Measurements from ENCODE around the gene PERM1. TPM values are rescaled to one million over a fixed set of nuclear protein-coding genes. Genes with fewer than 3 reads are reported as not detected.
A peak's percentile ranks its signal among the peaks of the same experiment; 100 is the strongest.

Gene PERM1
- total and polyA plus RNA-seq, 2 of the 13 experiments (the other 11 are each of a cell fraction or from before 2014, with no cell fraction given): 0.04 to 0.29 TPM

- TF ChIP-seq ZIK1 (CRISPR knock-in tag; IDR thresholded peaks at IDR 0.05; ENCODE audit: borderline replicate concordance, low read depth): no peak
- TF ChIP-seq NR2F6 (IDR thresholded peaks at IDR 0.05): 0 out of 2 replicates have a peak, but pooled peaks have one; percentile 23
- no peak; the same call in 1 of the 2 replicates for TF ChIP-seq NR2F6 (CRISPR knock-in tag; IDR thresholded peaks at IDR 0.05)
- no peak for TF ChIP-seq TEAD2 (CRISPR knock-in tag; IDR thresholded peaks at IDR 0.05)
- TF ChIP-seq ZNF251 (CRISPR knock-in tag; IDR thresholded peaks at IDR 0.05): no peak
- no peak for TF ChIP-seq ZNF10 (CRISPR knock-in tag; IDR thresholded peaks at IDR 0.05; ENCODE audit: borderline replicate concordance, low read depth)
- TF ChIP-seq ZNF530 (CRISPR knock-in tag; IDR thresholded peaks at IDR 0.05; ENCODE audit: low read depth): no peak
- TF ChIP-seq, protein P1, sequence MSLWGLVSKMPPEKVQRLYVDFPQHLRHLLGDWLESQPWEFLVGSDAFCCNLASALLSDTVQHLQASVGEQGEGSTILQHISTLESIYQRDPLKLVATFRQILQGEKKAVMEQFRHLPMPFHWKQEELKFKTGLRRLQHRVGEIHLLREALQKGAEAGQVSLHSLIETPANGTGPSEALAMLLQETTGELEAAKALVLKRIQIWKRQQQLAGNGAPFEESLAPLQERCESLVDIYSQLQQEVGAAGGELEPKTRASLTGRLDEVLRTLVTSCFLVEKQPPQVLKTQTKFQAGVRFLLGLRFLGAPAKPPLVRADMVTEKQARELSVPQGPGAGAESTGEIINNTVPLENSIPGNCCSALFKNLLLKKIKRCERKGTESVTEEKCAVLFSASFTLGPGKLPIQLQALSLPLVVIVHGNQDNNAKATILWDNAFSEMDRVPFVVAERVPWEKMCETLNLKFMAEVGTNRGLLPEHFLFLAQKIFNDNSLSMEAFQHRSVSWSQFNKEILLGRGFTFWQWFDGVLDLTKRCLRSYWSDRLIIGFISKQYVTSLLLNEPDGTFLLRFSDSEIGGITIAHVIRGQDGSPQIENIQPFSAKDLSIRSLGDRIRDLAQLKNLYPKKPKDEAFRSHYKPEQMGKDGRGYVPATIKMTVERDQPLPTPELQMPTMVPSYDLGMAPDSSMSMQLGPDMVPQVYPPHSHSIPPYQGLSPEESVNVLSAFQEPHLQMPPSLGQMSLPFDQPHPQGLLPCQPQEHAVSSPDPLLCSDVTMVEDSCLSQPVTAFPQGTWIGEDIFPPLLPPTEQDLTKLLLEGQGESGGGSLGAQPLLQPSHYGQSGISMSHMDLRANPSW (CRISPR knock-in tag; IDR thresholded peaks at IDR 0.05; ENCODE audit: borderline replicate concordance): no peak
- TF ChIP-seq HOXA7 (CRISPR knock-in tag; IDR thresholded peaks at IDR 0.05): no peak
- TF ChIP-seq ZNF24 (IDR thresholded peaks at IDR 0.05): no peak
- no peak for TF ChIP-seq STAG1 (CRISPR knock-in tag; IDR thresholded peaks at IDR 0.05)
- peak; percentile 57 for TF ChIP-seq HNF4A (CRISPR knock-in tag; IDR thresholded peaks at IDR 0.05)
- TF ChIP-seq KDM5B (CRISPR knock-in tag; IDR thresholded peaks at IDR 0.05; ENCODE audit: borderline replicate concordance): no peak
- no peak for TF ChIP-seq ZNF558 (CRISPR knock-in tag; IDR thresholded peaks at IDR 0.05; ENCODE audit: borderline replicate concordance)
- TF ChIP-seq SMARCC2 (IDR thresholded peaks at IDR 0.05): no peak
- peak in 1 of 2 experiments; percentile 51; a peak in 1 of 4 replicates for TF ChIP-seq EP300 (IDR thresholded peaks at IDR 0.05; ENCODE audit: low read depth in 2 of 2, low read length in 2 of 2)
- TF ChIP-seq EP300 (CRISPR knock-in tag; IDR thresholded peaks at IDR 0.05; ENCODE audit: borderline replicate concordance): no peak; the same call in 1 of the 2 replicates
- TF ChIP-seq NFATC3 (CRISPR knock-in tag; IDR thresholded peaks at IDR 0.05): no peak
- no peak for TF ChIP-seq RCOR2 (CRISPR knock-in tag; IDR thresholded peaks at IDR 0.05)
- no peak for TF ChIP-seq XRCC5 (optimal IDR thresholded peaks at IDR 0.05; ENCODE audit: low read length)
- TF ChIP-seq, protein P2, sequence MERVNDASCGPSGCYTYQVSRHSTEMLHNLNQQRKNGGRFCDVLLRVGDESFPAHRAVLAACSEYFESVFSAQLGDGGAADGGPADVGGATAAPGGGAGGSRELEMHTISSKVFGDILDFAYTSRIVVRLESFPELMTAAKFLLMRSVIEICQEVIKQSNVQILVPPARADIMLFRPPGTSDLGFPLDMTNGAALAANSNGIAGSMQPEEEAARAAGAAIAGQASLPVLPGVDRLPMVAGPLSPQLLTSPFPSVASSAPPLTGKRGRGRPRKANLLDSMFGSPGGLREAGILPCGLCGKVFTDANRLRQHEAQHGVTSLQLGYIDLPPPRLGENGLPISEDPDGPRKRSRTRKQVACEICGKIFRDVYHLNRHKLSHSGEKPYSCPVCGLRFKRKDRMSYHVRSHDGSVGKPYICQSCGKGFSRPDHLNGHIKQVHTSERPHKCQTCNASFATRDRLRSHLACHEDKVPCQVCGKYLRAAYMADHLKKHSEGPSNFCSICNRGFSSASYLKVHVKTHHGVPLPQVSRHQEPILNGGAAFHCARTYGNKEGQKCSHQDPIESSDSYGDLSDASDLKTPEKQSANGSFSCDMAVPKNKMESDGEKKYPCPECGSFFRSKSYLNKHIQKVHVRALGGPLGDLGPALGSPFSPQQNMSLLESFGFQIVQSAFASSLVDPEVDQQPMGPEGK (CRISPR knock-in tag; IDR thresholded peaks at IDR 0.05): peak; percentile 85
- TF ChIP-seq ZNF570 (CRISPR knock-in tag; IDR thresholded peaks at IDR 0.05; ENCODE audit: borderline replicate concordance): no peak
- TF ChIP-seq, protein P3, sequence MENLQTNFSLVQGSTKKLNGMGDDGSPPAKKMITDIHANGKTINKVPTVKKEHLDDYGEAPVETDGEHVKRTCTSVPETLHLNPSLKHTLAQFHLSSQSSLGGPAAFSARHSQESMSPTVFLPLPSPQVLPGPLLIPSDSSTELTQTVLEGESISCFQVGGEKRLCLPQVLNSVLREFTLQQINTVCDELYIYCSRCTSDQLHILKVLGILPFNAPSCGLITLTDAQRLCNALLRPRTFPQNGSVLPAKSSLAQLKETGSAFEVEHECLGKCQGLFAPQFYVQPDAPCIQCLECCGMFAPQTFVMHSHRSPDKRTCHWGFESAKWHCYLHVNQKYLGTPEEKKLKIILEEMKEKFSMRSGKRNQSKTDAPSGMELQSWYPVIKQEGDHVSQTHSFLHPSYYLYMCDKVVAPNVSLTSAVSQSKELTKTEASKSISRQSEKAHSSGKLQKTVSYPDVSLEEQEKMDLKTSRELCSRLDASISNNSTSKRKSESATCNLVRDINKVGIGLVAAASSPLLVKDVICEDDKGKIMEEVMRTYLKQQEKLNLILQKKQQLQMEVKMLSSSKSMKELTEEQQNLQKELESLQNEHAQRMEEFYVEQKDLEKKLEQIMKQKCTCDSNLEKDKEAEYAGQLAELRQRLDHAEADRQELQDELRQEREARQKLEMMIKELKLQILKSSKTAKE (CRISPR knock-in tag; IDR thresholded peaks at IDR 0.05; ENCODE audit: borderline replicate concordance): peak; percentile 84; the same call in 1 of the 2 replicates
- TF ChIP-seq SP5 (CRISPR knock-in tag; IDR thresholded peaks at IDR 0.05; ENCODE audit: borderline replicate concordance, low read depth): peak; percentile 55; the same call in 1 of the 2 replicates
These were observed 14.1 kb upstream of the PERM1 start (continued) for GRCh38 chr1:995665-996633.
